ENCODE data around the gene FOXC2.

The FOXC2 gene

GRCh38 chr16:86566966-86567700, 504 bp downstream of the FOXC2 start:
- Histone ChIP-seq H3K9me3 (ENCODE audit: control insufficient read depth in 2 of 2, low read length in 2 of 2) (no peaks in the 10 kb centered on the region), H3K27ac (ENCODE audit: low read depth in 2 of 2, low read length in 2 of 2) (no peak overlapping the region), H3K27me3 (ENCODE audit: control insufficient read depth in 2 of 2, insufficient read depth in 2 of 2, low read length in 2 of 2) (peaks cover 56 to 57% of the 10 kb centered on the region in 2 donors), H3K4me3 (ENCODE audit: low read length in 2 of 2) (no peak overlapping the region), H3K4me1 (ENCODE audit: control insufficient read depth in 2 of 2, insufficient read depth in 2 of 2, low read length in 2 of 2) (peaks cover 0 to 7% of the 10 kb centered on the region in 2 donors), H3K36me3 (ENCODE audit: control insufficient read depth in 2 of 2, insufficient read depth in 2 of 2, low read length in 2 of 2) (no peaks in the 10 kb centered on the region), H3K9ac (ENCODE audit: low read depth in 1 of 2, low read length in 2 of 2) (no peak overlapping the region)

GRCh38 chr16:86567701-86568581, 1.3 kb downstream of the FOXC2 start:
- Histone ChIP-seq H3K36me3 (ENCODE audit: control insufficient read depth in 2 of 2, insufficient read depth in 2 of 2, low read length in 2 of 2) (no peaks in the 10 kb centered on the region), H3K27me3 (ENCODE audit: control insufficient read depth in 2 of 2, insufficient read depth in 2 of 2, low read length in 2 of 2) (peaks cover 60 to 61% of the 10 kb centered on the region in 2 donors), H3K4me3 (ENCODE audit: low read length in 2 of 2) (no peak overlapping the region), H3K9me3 (ENCODE audit: control insufficient read depth in 2 of 2, low read length in 2 of 2) (no peaks in the 10 kb centered on the region), H3K27ac (ENCODE audit: low read depth in 2 of 2, low read length in 2 of 2) (no peak overlapping the region), H3K9ac (ENCODE audit: low read depth in 1 of 2, low read length in 2 of 2) (no peak overlapping the region), H3K4me1 (ENCODE audit: control insufficient read depth in 2 of 2, insufficient read depth in 2 of 2, low read length in 2 of 2) (peaks cover 0 to 7% of the 10 kb centered on the region in 2 donors)

DNA sequence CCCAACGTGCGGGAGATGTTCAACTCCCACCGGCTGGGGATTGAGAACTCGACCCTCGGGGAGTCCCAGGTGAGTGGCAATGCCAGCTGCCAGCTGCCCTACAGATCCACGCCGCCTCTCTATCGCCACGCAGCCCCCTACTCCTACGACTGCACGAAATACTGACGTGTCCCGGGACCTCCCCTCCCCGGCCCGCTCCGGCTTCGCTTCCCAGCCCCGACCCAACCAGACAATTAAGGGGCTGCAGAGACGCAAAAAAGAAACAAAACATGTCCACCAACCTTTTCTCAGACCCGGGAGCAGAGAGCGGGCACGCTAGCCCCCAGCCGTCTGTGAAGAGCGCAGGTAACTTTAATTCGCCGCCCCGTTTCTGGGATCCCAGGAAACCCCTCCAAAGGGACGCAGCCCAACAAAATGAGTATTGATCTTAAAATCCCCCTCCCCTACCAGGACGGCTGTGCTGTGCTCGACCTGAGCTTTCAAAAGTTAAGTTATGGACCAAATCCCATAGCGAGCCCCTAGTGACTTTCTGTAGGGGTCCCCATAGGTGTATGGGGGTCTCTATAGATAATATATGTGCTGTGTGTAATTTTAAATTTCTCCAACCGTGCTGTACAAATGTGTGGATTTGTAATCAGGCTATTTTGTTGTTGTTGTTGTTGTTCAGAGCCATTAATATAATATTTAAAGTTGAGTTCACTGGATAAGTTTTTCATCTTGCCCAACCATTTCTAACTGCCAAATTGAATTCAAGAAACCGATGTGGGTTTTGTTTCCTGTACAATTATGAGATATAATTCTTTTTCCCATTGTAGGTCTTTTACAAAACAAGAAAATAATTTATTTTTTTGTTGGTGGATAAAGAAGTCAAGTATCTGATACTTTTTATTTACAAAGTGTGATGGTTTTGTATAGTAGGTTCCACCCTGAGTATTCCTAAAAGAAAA, 2.3 kb downstream of the FOXC2 start:
- H3K4me3 ChIP-seq (ENCODE audit: low read length in 2 of 2): no peak overlapping the region
- H3K27me3 ChIP-seq (ENCODE audit: control insufficient read depth in 2 of 2, insufficient read depth in 2 of 2, low read length in 2 of 2): peaks cover 68% of the 10 kb centered on the region in 2 donors
- H3K27ac ChIP-seq (ENCODE audit: low read depth in 2 of 2, low read length in 2 of 2): no peak overlapping the region

GRCh38 chr16:86569701-86570447, 3.2 kb downstream of the FOXC2 start:
- Histone ChIP-seq H3K36me3 (ENCODE audit: control insufficient read depth in 2 of 2, insufficient read depth in 2 of 2, low read length in 2 of 2) (no peaks in the 10 kb centered on the region), H3K27ac (ENCODE audit: low read depth in 2 of 2, low read length in 2 of 2) (no peak overlapping the region), H3K9ac (ENCODE audit: low read depth in 1 of 2, low read length in 2 of 2) (no peak overlapping the region), H3K27me3 (ENCODE audit: control insufficient read depth in 2 of 2, insufficient read depth in 2 of 2, low read length in 2 of 2) (peaks cover 63 to 67% of the 10 kb centered on the region in 2 donors), H3K9me3 (ENCODE audit: control insufficient read depth in 2 of 2, low read length in 2 of 2) (no peaks in the 10 kb centered on the region), H3K4me3 (ENCODE audit: low read length in 2 of 2) (no peak overlapping the region), H3K4me1 (ENCODE audit: control insufficient read depth in 2 of 2, insufficient read depth in 2 of 2, low read length in 2 of 2) (no peaks in the 10 kb centered on the region)

More for the DNA sequence above, 2.3 kb downstream of the FOXC2 start:
- Histone ChIP-seq H3K4me1 (ENCODE audit: control insufficient read depth in 2 of 2, insufficient read depth in 2 of 2, low read length in 2 of 2) (peaks cover 0 to 5% of the 10 kb centered on the region in 2 donors), H3K9me3 (ENCODE audit: control insufficient read depth in 2 of 2, low read length in 2 of 2) (no peaks in the 10 kb centered on the region), H3K9ac (ENCODE audit: low read depth in 1 of 2, low read length in 2 of 2) (no peak overlapping the region), H3K36me3 (ENCODE audit: control insufficient read depth in 2 of 2, insufficient read depth in 2 of 2, low read length in 2 of 2) (no peaks in the 10 kb centered on the region)

DNA sequence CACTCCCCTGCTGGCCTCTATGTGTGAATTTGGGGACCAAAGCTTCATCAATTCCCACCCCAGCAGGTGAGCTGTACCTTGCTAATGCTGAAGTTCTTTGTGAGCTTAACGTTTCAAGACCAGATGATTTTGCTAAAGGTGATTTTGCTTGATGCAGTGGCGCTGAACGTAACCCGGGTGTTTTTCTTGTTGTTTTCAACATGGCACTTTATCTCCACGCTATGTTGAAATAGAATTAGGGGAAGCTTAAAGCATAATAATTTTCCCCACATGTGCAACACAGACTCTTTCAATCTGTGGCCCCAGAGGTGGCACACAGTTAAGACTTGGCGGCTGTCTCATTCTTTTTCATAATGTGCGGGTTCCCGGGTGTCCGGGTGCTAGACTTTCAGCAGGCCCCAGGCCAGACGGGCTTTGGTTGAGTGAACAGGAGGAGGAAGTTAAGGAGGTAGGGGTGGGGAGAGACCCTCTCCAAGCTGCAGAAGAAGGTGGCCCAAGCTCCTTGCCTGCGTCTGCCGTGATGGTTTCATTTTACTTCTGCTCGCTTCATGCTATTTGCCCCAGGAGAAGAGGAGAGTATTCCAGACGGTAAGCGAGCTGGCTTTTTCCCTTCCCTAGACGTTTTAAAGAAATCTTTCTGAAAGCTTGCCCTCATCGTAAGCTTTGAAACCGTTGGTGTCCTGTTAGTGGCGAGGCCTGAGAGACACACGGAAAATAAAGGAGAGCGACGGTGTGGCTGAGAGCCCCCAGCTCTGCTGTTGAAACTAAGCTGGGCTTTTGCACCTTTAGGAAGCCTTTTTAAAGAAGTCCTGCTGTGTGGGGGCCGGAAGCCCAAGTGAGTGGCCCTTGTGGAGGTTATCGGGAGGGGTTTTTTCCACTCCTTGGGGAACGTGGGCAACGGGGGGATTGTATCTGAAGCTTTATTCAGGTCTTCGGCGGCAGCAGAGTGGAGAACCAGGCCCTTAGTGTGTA, 4.2 kb downstream of the FOXC2 start:
- H3K27ac ChIP-seq (ENCODE audit: low read depth in 2 of 2, low read length in 2 of 2): no peak overlapping the region
- H3K4me3 ChIP-seq (ENCODE audit: low read length in 2 of 2): no peak overlapping the region
- peaks cover 56 to 57% of the 10 kb centered on the region in 2 donors for H3K27me3 ChIP-seq (ENCODE audit: control insufficient read depth in 2 of 2, insufficient read depth in 2 of 2, low read length in 2 of 2)

DNA sequence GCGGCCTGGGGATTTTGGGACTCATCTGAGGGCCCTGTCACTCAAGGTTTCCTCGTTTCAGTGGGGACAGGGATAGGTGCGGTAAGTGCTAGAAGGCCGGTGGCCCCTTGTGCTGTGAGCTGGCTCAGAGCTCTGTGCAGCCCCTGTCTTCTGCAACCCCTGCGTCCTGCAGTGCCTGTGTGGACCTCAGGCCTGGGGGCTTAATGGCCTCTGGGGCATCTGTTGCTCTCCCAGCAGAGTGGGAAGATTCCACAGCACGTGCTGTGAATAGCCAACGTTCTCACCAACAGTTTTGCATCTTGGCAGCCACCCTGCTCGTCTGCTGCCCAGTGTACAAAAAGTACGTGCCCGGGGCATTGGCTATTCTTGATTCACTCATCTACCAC, 4.9 kb downstream of the FOXC2 start:
- Histone ChIP-seq H3K4me1 (ENCODE audit: control insufficient read depth in 2 of 2, insufficient read depth in 2 of 2, low read length in 2 of 2) (peaks cover 0 to 4% of the 10 kb centered on the region in 2 donors), H3K9ac (ENCODE audit: low read depth in 1 of 2, low read length in 2 of 2) (no peak overlapping the region), H3K4me3 (ENCODE audit: low read length in 2 of 2) (no peak overlapping the region), H3K27me3 (ENCODE audit: control insufficient read depth in 2 of 2, insufficient read depth in 2 of 2, low read length in 2 of 2) (peaks cover 52 to 57% of the 10 kb centered on the region in 2 donors), H3K36me3 (ENCODE audit: control insufficient read depth in 2 of 2, insufficient read depth in 2 of 2, low read length in 2 of 2) (no peaks in the 10 kb centered on the region), H3K9me3 (ENCODE audit: control insufficient read depth in 2 of 2, low read length in 2 of 2) (no peaks in the 10 kb centered on the region), H3K27ac (ENCODE audit: low read depth in 2 of 2, low read length in 2 of 2) (no peak overlapping the region)

More for the DNA sequence above, 4.2 kb downstream of the FOXC2 start:
- Histone ChIP-seq H3K9me3 (ENCODE audit: control insufficient read depth in 2 of 2, low read length in 2 of 2) (no peaks in the 10 kb centered on the region), H3K4me1 (ENCODE audit: control insufficient read depth in 2 of 2, insufficient read depth in 2 of 2, low read length in 2 of 2) (peaks cover 0 to 4% of the 10 kb centered on the region in 2 donors), H3K9ac (ENCODE audit: low read depth in 1 of 2, low read length in 2 of 2) (no peak overlapping the region), H3K36me3 (ENCODE audit: control insufficient read depth in 2 of 2, insufficient read depth in 2 of 2, low read length in 2 of 2) (no peaks in the 10 kb centered on the region)

- H3K4me3 ChIP-seq (ENCODE audit: low read length in 2 of 2): no peak overlapping the region
- H3K27ac ChIP-seq (ENCODE audit: low read depth in 2 of 2, low read length in 2 of 2): no peak overlapping the region
- no peak overlapping the region for H3K9ac ChIP-seq (ENCODE audit: low read depth in 1 of 2, low read length in 2 of 2)
- H3K9me3 ChIP-seq (ENCODE audit: control insufficient read depth in 2 of 2, low read length in 2 of 2): no peaks in the 10 kb centered on the region
- no peaks in the 10 kb centered on the region for H3K36me3 ChIP-seq (ENCODE audit: control insufficient read depth in 2 of 2, insufficient read depth in 2 of 2, low read length in 2 of 2)
- H3K27me3 ChIP-seq (ENCODE audit: control insufficient read depth in 2 of 2, insufficient read depth in 2 of 2, low read length in 2 of 2): peaks cover 56 to 62% of the 10 kb centered on the region in 2 donors
- peaks cover 0 to 4% of the 10 kb centered on the region in 2 donors for H3K4me1 ChIP-seq (ENCODE audit: control insufficient read depth in 2 of 2, insufficient read depth in 2 of 2, low read length in 2 of 2)
These were observed 5.5 kb downstream of the FOXC2 start for GRCh38 chr16:86572041-86572521.

DNA sequence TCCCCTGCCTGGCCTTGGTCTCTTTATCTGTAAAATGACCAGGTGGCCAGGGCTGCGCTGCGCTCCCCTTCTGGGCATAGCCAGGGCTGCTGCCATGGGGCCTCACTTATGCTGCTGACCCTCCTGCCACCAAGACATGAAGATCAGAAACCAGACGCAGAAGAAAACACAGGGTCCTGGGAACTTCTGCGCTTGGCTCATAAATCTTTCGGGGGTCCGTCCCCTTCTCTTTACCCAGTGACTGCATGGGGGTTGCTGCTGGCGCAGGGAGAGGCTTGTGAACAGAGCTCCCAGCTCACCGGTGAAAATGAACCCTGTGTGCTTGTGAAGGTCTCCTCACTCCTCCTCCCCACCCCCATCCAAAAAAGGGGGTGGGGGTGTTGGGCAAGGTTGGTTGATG, 6.0 kb downstream of the FOXC2 start:
- Histone ChIP-seq H3K27me3 (ENCODE audit: control insufficient read depth in 2 of 2, insufficient read depth in 2 of 2, low read length in 2 of 2) (peaks cover 56 to 63% of the 10 kb centered on the region in 2 donors), H3K36me3 (ENCODE audit: control insufficient read depth in 2 of 2, insufficient read depth in 2 of 2, low read length in 2 of 2) (no peaks in the 10 kb centered on the region), H3K27ac (ENCODE audit: low read depth in 2 of 2, low read length in 2 of 2) (no peak overlapping the region), H3K4me1 (ENCODE audit: control insufficient read depth in 2 of 2, insufficient read depth in 2 of 2, low read length in 2 of 2) (peaks cover 0 to 4% of the 10 kb centered on the region in 2 donors), H3K4me3 (ENCODE audit: low read length in 2 of 2) (no peak overlapping the region), H3K9ac (ENCODE audit: low read depth in 1 of 2, low read length in 2 of 2) (no peak overlapping the region), H3K9me3 (ENCODE audit: control insufficient read depth in 2 of 2, low read length in 2 of 2) (no peaks in the 10 kb centered on the region)

All from mucosa of rectum (tissue), 2 donors.